ENCODE results near the gene RGMB.
A peak's percentile ranks its signal among the peaks of the same experiment; 100 is the strongest.

The RGMB gene

GRCh38 chr5:98784411-98784810, 10.9 kb downstream of the RGMB start:
- DNase-seq, result no peak

GRCh38 chr5:98785244-98785643, 11.8 kb downstream of the RGMB start:
- peak in 1 of 51 donors; percentile 31 for DNase-seq

- no peak for DNase-seq
These were observed 12.9 kb downstream of the RGMB start for GRCh38 chr5:98786191-98786853.

- DNase-seq, result no peak
These were observed 13.8 kb downstream of the RGMB start for GRCh38 chr5:98787131-98787719.

GRCh38 chr5:98789029-98789428, 15.6 kb downstream of the RGMB start:
- DNase-seq, result no peak

GRCh38 chr5:98791001-98791519, 17.6 kb downstream of the RGMB start:
- DNase-seq, result no peak

- DNase-seq, result no peak
These were observed 18.6 kb downstream of the RGMB start for GRCh38 chr5:98791898-98792580.

GRCh38 chr5:98793223-98793622, 19.8 kb downstream of the RGMB start:
- no peak for DNase-seq

GRCh38 chr5:98794001-98794400, 20.5 kb downstream of the RGMB start:
- no peak for DNase-seq

GRCh38 chr5:98794414-98795080, 21.1 kb downstream of the RGMB start:
- no peak for DNase-seq

GRCh38 chr5:98795243-98795642, 21.8 kb downstream of the RGMB start:
- no peak for DNase-seq

GRCh38 chr5:98796197-98796972, 22.9 kb downstream of the RGMB start:
- peak in 7 of 51 donors; percentile 5 to 26 (median 14) for DNase-seq

GRCh38 chr5:98798371-98798770, 24.9 kb downstream of the RGMB start:
- DNase-seq, result no peak

GRCh38 chr5:98798847-98799246, 25.4 kb downstream of the RGMB start:
- DNase-seq, result no peak

GRCh38 chr5:98804066-98804465, 30.6 kb downstream of the RGMB start:
- DNase-seq, result no peak

GRCh38 chr5:98805070-98805469, 31.6 kb downstream of the RGMB start:
- no peak for DNase-seq

- no peak for DNase-seq
These were observed 34.3 kb downstream of the RGMB start for GRCh38 chr5:98807806-98808205.

GRCh38 chr5:98810206-98810605, 36.7 kb downstream of the RGMB start:
- DNase-seq, result no peak

- no peak for DNase-seq
These were observed 40.3 kb downstream of the RGMB start for GRCh38 chr5:98813755-98814154.

- DNase-seq, result no peak
These were observed 43.2 kb downstream of the RGMB start for GRCh38 chr5:98816582-98817222.
